Dendritic cell treated with granulocyte-macrophage colony-stimulating factor and Interleukin-4, amounts not matched to agents 40 ng/mL and 50 ng/mL, for 4 days (primary cell): ENCODE data around the gene ATE1.
"Not testable (repeated sequence)": the region's sequence is repeated elsewhere in the genome, so short reads cannot be mapped to it uniquely, and the experiment has no call there.

Experiments
- H3K27ac Mint-ChIP-seq: one replicate; pipeline ENCODE4 v1.8.0; 2022; ENCODE audit warnings: mild to moderate bottlenecking, mixed read lengths
- H3K27me3 Mint-ChIP-seq: one replicate; pipeline ENCODE4 v1.8.0; 2022; ENCODE audit warnings: mild to moderate bottlenecking, mixed read lengths
- H3K36me3 Mint-ChIP-seq: one replicate; pipeline ENCODE4 v1.8.0; 2022; ENCODE audit warnings: low read depth, mixed read lengths
- H3K4me1 Mint-ChIP-seq: one replicate; pipeline ENCODE4 v1.8.0; 2022; ENCODE audit warnings: low read depth, mixed read lengths
- H3K4me3 Mint-ChIP-seq: one replicate; pipeline ENCODE4 v1.8.0; 2022; ENCODE audit warnings: mild to moderate bottlenecking, moderate library complexity, mixed read lengths
- H3K9me3 Mint-ChIP-seq: one replicate; pipeline ENCODE4 v1.8.0; 2022; ENCODE audit warnings: mixed read lengths
- intact Hi-C: fragments of 100-400 bp; cut with micrococcal nuclease; formaldehyde crosslinking; loops from one replicate; pipeline ENCODE4 v1.15.0; 2022

The ATE1 gene

DNA sequence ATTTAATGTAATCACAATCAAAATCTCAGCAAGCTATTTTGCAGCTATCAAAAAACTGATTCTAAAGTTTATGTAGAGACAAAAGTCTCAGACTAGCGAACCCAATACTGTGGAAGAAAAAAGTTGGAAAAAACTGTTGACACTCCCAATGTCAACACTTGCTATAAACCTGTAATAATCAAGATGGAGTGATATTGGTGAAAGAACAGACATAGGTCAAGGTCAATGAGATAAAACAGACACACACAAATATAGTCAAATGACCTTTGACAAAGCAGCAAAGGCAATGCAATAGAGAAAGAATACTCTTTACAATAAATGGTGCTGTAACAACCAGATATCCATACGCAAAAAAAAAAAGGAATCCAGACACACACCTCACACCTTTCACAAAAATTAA, 84.5 kb downstream of the ATE1 start:
- peaks cover 22% of the 10 kb centered on the region for H3K36me3 Mint-ChIP-seq
- H3K27me3 Mint-ChIP-seq: no peaks in the 10 kb centered on the region
- H3K27ac Mint-ChIP-seq: no peak overlapping the region
- no peak overlapping the region for H3K4me3 Mint-ChIP-seq
- no peaks in the 10 kb centered on the region for H3K9me3 Mint-ChIP-seq
- intact Hi-C loops: no loop called here
- no peaks in the 10 kb centered on the region for H3K4me1 Mint-ChIP-seq

DNA sequence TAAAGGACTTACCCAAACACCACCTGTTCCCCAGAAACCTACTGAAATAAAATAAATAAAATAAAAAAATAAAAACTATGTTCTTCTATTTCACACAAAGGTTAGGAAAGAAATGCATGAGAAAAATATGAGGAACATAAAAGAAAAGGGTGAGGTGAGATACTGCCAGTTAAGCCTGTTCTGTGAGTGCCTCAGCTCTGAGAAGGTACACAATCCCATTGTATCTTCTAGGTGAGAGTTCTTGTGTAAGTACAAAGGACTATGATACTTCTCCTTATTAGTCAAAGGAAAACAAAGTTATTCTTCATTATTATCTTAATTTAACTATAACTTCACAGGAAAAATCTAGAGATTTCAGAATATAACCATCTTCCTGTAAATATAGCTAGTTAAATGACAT, 86.0 kb downstream of the ATE1 start:
- H3K4me1 Mint-ChIP-seq: no peaks in the 10 kb centered on the region
- H3K4me3 Mint-ChIP-seq: no peak overlapping the region
- no peak overlapping the region for H3K27ac Mint-ChIP-seq
- intact Hi-C loops: no loop called here
- H3K9me3 Mint-ChIP-seq: no peaks in the 10 kb centered on the region
- no peaks in the 10 kb centered on the region for H3K27me3 Mint-ChIP-seq
- H3K36me3 Mint-ChIP-seq: peaks cover 19% of the 10 kb centered on the region

DNA sequence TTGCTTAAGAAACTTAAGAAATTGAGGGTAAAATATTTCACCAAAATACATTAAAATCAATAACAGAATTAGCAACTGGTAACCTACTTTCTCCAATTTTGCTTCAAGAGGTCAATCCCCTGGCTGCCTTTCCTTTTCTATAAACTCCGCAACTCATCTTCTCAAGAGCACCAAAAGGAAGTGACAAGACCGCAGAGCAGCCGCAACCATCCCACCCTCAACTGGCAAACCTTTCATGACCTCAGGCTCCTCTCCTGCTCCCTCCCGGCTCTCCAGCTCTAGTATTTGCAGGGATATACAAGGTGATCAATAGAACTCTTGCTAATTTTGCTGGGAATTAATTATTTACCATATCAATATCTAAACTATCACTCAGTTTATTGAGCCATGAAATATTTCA, 88.9 kb downstream of the ATE1 start:
- Mint-ChIP-seq H3K27me3 (no peaks in the 10 kb centered on the region), H3K9me3 (no peaks in the 10 kb centered on the region), H3K4me3 (no peak overlapping the region), H3K4me1 (no peaks in the 10 kb centered on the region), H3K36me3 (peaks cover 24% of the 10 kb centered on the region), H3K27ac (no peak overlapping the region)
- intact Hi-C loops: no loop called here

DNA sequence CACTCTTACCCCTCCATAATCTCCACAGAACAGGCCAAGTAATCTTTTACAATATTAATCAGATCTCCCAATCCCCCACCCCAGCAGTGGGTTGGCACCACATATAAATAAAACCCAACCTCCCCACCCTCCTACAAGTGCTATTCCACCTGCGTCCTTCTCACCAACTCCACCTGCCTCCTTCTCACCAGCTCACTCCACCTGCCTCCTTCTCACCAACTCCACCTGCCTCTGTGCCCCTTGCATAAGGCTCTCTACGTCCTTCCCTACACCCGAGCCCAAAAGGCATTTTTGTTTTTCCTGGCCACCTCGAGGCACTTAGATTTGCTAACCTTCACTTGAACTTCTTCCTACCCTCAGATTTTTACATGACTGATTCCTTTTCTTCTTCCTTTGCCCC, 89.7 kb downstream of the ATE1 start:
- Mint-ChIP-seq H3K27ac (no peak overlapping the region), H3K4me3 (no peak overlapping the region), H3K27me3 (no peaks in the 10 kb centered on the region), H3K4me1 (no peaks in the 10 kb centered on the region), H3K9me3 (no peaks in the 10 kb centered on the region), H3K36me3 (peaks cover 31% of the 10 kb centered on the region)
- intact Hi-C loops: no loop called here

DNA sequence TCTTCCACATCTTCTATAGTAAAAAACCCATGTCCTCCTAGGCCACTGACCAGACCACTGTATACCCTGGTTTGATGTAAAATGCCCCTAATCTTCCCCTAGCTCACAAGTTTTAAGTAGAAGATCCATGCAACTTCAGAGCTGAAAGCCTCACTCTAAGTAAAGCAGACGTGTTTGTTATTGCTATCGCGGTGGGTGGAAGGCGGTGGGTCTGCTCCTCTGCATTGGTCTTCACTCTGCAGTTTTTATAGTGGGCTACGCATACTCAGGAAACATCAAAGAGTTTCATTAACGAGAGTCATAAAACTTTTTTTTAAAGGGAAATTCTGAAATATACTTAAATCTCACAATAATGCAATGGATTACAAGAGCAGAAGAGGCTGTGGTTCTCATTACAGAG, 91.7 kb downstream of the ATE1 start:
- H3K27me3 Mint-ChIP-seq: no peaks in the 10 kb centered on the region
- H3K27ac Mint-ChIP-seq: no peak overlapping the region
- intact Hi-C loops: no loop called here
- no peak overlapping the region for H3K4me3 Mint-ChIP-seq
- H3K36me3 Mint-ChIP-seq: peaks cover 41% of the 10 kb centered on the region
- no peaks in the 10 kb centered on the region for H3K9me3 Mint-ChIP-seq
- H3K4me1 Mint-ChIP-seq: no peaks in the 10 kb centered on the region

DNA sequence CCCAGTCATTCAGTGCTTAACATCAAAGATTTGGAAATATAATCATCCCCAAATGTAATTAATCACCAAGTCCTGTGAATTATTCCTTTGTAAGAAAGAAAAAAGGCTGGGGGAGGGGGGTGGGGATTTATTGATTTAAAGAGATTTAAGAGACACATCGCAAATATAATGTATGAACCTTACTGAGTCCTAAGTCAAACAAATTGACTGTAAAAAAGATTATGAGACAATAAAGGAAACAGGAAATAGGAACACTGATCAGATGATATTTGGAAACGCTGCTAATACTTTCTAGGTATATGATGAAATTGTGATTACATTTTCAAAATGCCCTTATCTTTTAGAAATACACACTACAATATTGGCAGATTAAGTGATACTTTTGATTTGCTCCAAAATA, 92.5 kb downstream of the ATE1 start:
- H3K9me3 Mint-ChIP-seq: no peaks in the 10 kb centered on the region
- H3K4me1 Mint-ChIP-seq: no peaks in the 10 kb centered on the region
- H3K27me3 Mint-ChIP-seq: no peaks in the 10 kb centered on the region
- intact Hi-C loops: no loop called here
- H3K27ac Mint-ChIP-seq: no peak overlapping the region
- H3K36me3 Mint-ChIP-seq: peaks cover 41% of the 10 kb centered on the region
- no peak overlapping the region for H3K4me3 Mint-ChIP-seq

DNA sequence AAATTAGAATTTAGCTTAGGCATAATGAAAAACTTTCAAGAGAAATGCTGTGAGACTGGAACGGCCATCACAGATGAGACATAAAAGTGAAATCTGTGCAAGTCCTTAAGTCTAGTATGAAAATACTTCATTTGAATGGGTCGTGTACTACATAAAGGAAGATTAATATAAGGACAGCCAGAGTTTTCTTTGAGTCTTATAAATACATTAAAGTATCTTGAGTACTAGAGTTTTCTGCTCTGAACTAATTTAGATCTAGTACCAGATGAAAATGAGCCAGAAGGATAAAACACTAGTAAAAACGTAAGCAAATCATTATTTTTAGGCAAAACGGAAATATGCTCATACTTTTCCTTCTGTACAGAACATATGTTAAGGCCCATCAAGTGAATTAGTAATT, 93.1 kb downstream of the ATE1 start:
- H3K27ac Mint-ChIP-seq: no peak overlapping the region
- H3K36me3 Mint-ChIP-seq: peaks cover 41% of the 10 kb centered on the region
- no peak overlapping the region for H3K4me3 Mint-ChIP-seq
- intact Hi-C loops: no loop called here
- H3K27me3 Mint-ChIP-seq: no peaks in the 10 kb centered on the region
- H3K4me1 Mint-ChIP-seq: no peaks in the 10 kb centered on the region
- H3K9me3 Mint-ChIP-seq: no peaks in the 10 kb centered on the region

DNA sequence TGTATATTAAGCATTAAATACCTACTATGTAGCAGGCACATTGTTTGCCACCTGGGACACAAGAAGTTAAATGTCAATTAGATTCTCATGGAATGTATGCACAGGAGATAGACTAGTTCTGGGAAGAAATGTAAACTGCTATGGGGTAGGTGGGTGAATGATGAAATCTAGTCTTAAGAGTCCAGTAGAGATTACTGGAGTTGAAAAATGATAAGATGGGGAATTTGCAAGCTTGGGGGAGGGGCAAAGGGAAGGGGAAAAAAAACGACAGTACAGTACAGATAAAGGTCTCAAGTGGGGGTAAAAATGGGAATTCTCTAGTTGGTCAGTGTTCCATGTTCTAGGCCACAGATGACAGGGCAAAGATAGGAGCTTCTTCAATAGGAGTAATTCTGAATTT, 94.4 kb downstream of the ATE1 start:
- H3K4me1 Mint-ChIP-seq: no peaks in the 10 kb centered on the region
- no peaks in the 10 kb centered on the region for H3K27me3 Mint-ChIP-seq
- intact Hi-C loops: no loop called here
- no peak overlapping the region for H3K27ac Mint-ChIP-seq
- H3K4me3 Mint-ChIP-seq: no peak overlapping the region
- H3K9me3 Mint-ChIP-seq: no peaks in the 10 kb centered on the region
- peaks cover 47% of the 10 kb centered on the region for H3K36me3 Mint-ChIP-seq

DNA sequence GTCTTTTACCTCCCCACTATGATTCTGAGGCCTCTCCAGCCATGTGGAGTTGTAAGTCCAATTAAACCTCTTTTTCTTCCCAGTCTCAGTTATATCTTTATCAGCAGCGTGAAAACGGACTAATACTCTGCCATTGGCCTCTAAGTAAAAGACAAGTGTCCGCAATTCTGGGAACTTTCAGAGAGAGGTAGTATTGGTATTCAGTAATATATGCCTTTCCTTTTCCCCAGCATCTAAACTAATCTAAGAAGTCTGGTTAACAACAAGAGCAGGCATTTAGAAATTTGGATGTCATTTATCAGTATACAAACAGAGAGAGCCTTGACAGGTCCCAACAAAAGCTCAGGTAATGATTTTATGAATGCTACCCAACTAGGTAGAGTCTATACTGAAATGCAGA, 95.2 kb downstream of the ATE1 start:
- H3K4me3 Mint-ChIP-seq: no peak overlapping the region
- peaks cover 46% of the 10 kb centered on the region for H3K36me3 Mint-ChIP-seq

DNA sequence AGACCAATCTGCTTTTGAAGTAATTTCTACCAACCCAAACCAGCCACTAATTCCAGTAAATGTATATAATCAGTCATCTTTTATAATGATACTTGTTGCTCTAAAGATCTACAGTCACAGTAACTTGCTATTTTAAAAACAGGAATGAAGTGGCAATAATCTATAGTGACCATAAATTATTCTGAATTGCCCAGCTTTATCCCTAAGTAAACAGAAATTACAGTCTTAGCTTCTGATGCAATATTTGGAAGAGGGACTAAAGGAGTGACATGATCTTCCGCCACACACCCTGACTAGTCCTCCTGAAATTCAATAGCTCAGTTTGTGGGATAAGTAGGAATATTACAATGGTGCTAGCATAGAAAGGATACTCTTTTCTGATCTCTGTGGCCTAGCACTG, 96.1 kb downstream of the ATE1 start:
- Mint-ChIP-seq H3K36me3 (peaks cover 53% of the 10 kb centered on the region), H3K27ac (no peak overlapping the region), H3K9me3 (no peaks in the 10 kb centered on the region), H3K4me3 (no peak overlapping the region), H3K27me3 (no peaks in the 10 kb centered on the region), H3K4me1 (no peaks in the 10 kb centered on the region)
- intact Hi-C loops: no loop called here

More for the DNA sequence above, 95.2 kb downstream of the ATE1 start:
- Mint-ChIP-seq H3K27me3 (no peaks in the 10 kb centered on the region), H3K4me1 (no peaks in the 10 kb centered on the region), H3K9me3 (no peaks in the 10 kb centered on the region), H3K27ac (no peak overlapping the region)
- intact Hi-C loops: no loop called here

DNA sequence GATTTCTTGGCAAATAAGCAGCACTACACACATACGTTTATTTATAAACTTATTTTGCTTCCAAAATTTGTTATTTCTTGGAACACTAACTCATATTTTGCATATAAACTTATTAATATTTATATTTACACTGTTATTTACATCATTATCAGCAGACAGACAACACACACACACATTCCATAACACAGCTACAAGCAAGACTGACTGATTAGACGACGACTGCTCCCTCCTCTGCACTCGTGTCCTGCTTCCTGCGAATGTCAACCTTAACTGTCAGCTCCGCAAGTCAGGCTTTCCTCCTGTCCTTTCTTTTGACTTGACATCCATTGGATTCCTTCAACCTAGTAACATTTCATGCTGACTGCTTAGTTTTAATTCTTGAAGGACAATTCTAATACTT, 96.6 kb downstream of the ATE1 start:
- no peaks in the 10 kb centered on the region for H3K4me1 Mint-ChIP-seq
- peaks cover 56% of the 10 kb centered on the region for H3K36me3 Mint-ChIP-seq
- H3K27ac Mint-ChIP-seq: no peak overlapping the region

DNA sequence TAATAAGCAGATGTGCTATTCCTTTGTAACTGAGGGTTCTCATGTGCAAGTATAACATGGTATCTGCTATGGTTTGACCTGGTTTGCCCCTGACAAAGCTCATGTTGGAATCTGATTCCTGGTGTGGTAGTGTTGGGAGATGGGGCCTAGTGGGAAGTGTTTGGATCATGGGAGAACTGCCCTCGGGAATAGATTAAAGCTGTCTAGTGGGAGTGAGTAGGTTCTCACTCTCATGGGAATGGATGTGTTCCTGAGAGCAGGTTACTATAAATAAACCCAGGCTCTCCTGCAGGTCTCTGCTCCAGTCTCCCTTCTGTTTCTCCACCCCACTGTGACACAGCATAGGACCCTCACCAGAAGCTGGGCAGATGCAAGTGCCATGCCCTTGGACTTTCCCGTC, 97.7 kb downstream of the ATE1 start:
- intact Hi-C loops: no loop called here
- peaks cover 44% of the 10 kb centered on the region for H3K36me3 Mint-ChIP-seq

More for the DNA sequence above, 96.6 kb downstream of the ATE1 start:
- H3K27me3 Mint-ChIP-seq: no peaks in the 10 kb centered on the region
- no peaks in the 10 kb centered on the region for H3K9me3 Mint-ChIP-seq
- intact Hi-C loops: no loop called here
- no peak overlapping the region for H3K4me3 Mint-ChIP-seq

DNA sequence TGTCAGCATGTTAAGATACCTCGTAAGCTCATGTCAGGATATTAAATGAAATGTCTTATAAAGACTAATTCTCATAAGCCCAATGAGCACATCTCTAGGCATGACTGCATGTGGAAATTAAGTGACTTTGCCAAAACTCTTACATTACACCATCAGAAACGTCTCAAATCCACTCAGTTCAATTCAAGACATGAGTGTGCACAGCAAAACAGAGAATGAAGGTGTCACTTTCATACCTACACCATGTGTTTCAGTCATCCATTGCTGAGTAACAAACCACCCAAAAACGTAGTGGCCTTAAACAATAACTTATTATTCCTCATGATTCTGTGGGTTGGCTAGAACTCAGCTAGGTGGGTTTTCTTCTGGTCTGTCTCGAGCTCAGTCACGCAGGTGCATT, 99.8 kb downstream of the ATE1 start:
- Mint-ChIP-seq H3K27ac (no peak overlapping the region), H3K9me3 (no peaks in the 10 kb centered on the region), H3K36me3 (peaks cover 40% of the 10 kb centered on the region), H3K4me1 (peaks cover 5% of the 10 kb centered on the region), H3K27me3 (no peaks in the 10 kb centered on the region), H3K4me3 (no peak overlapping the region)
- intact Hi-C loops: loop anchor here (10.0 kb wide), 1 partner anchor 57 kb away; no protein-coding TSS in a partner anchor

More for the DNA sequence above, 97.7 kb downstream of the ATE1 start:
- peaks cover 5% of the 10 kb centered on the region for H3K4me1 Mint-ChIP-seq
- H3K27me3 Mint-ChIP-seq: no peaks in the 10 kb centered on the region
- H3K27ac Mint-ChIP-seq: no peak overlapping the region
- H3K9me3 Mint-ChIP-seq: no peaks in the 10 kb centered on the region
- no peak overlapping the region for H3K4me3 Mint-ChIP-seq

DNA sequence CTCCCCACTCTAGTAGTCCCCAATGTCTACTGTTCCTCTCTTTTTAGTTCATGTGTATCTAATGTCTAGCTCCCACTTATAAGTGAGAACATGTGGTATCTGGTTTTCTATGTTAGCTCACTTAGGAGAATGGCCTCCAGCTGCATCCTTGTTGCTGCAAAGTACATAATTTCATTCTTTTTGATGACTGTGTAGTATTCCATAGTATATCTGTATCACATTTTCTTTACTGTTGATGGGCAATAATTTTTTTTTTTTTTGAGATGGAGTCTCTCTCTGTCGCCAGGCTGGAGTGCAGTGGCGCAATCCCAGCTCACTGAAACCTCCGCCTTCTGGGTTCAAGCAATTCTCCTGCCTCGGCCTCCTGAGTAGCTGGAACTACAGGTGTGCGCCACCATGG, 101.1 kb downstream of the ATE1 start:
- intact Hi-C loops: loop anchor here (10.0 kb wide), 1 partner anchor 58 kb away; no protein-coding TSS in a partner anchor
- peaks cover 35% of the 10 kb centered on the region for H3K36me3 Mint-ChIP-seq

DNA sequence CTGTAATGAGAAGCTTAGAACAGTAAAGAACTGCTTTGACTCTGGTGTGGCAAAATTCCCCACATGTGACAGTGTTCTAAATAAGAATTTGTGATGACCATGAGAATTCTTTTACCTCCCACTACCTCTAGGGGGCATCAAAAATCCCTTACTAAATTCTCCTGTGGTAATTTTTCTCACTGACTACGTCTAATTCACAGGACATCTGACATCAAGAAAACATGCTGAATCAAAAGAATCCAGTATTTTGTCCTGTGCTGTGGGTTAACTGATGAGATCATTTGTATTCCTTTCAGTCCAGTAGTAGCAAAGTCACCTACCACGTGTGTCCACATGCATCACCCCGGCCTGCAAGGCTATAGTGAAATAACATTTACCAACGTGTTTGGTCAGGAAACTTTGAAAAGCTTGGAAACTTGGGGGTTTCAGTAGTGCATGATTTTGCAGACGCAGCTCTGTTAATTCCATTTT, 103.8 kb downstream of the ATE1 start:
- intact Hi-C loops: loop anchor here (10.0 kb wide), 1 partner anchor 61 kb away; no protein-coding TSS in a partner anchor
- Mint-ChIP-seq H3K36me3 (peaks cover 30% of the 10 kb centered on the region), H3K27ac (no peak overlapping the region), H3K4me1 (peaks cover 5% of the 10 kb centered on the region), H3K9me3 (no peaks in the 10 kb centered on the region), H3K27me3 (no peaks in the 10 kb centered on the region), H3K4me3 (no peak overlapping the region)

More for the DNA sequence above, 101.1 kb downstream of the ATE1 start:
- not testable (repeated sequence) for H3K4me1 Mint-ChIP-seq, H3K4me3 Mint-ChIP-seq, H3K9me3 Mint-ChIP-seq, H3K27ac Mint-ChIP-seq, H3K27me3 Mint-ChIP-seq
